Measurements from ENCODE around the gene AUH. TPM values are rescaled to one million over a fixed set of nuclear protein-coding genes. Genes with fewer than 3 reads are reported as not detected.
"Not testable (repeated sequence)": the region's sequence is repeated elsewhere in the genome, so short reads cannot be mapped to it uniquely, and the experiment has no call there.

AUH gene
- total RNA-seq (2014; rRNA removed; shearing (Covaris generic)): 16.0 and 19.9 TPM in 2 replicates
- polyA plus RNA-seq (2014; cell fraction: nucleus; rRNA removed): 15.5 and 28.1 TPM in 2 replicates

- DNase-seq (ENCODE audit: extremely low read depth, low read depth): peak; percentile 72
Observed at GRCh38 chr9:91361291-91362050, at the start of gene AUH. AUH (minus strand) TSS chr9:91361918; CDS start chr9:91361889, 29 bp downstream.

GRCh38 chr9:91411096-91411771, 49.5 kb upstream of the AUH start:
- DNase-seq (ENCODE audit: extremely low read depth, low read depth): no peak

DNA sequence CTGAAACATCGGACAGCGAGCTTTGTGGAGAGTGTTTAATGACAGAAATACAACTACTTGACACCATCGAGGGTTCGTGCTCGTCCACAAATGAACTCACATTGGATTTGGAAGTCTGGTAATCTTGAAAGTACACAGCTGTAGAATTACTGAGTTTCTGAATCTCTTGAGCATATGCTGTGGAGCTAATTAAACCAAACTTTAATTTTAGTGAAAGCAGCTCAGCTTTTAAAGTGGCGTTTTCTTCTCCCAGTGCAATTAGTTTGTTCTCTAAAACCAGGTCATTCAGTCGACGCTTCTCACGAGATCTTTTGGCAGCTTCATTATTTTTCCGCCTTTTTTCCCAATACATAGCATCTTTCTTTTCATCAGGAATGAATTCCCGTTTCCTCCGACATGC, 48.4 kb upstream of the AUH start:
- no peak for DNase-seq (ENCODE audit: extremely low read depth, low read depth)

- no peak for DNase-seq (ENCODE audit: extremely low read depth, low read depth)
Observed at GRCh38 chr9:91408475-91408874, 46.8 kb upstream of the AUH start.

- no peak for DNase-seq (ENCODE audit: extremely low read depth, low read depth)
Observed at GRCh38 chr9:91407580-91408318, 46.0 kb upstream of the AUH start.

GRCh38 chr9:91405343-91406077, 43.8 kb upstream of the AUH start:
- no peak for DNase-seq (ENCODE audit: extremely low read depth, low read depth)

- DNase-seq (ENCODE audit: extremely low read depth, low read depth): no peak
Observed at GRCh38 chr9:91403665-91404543, 42.2 kb upstream of the AUH start.

- DNase-seq (ENCODE audit: extremely low read depth, low read depth): no peak
Observed at GRCh38 chr9:91398926-91399325, 37.2 kb upstream of the AUH start.

- no peak for DNase-seq (ENCODE audit: extremely low read depth, low read depth)
Observed at GRCh38 chr9:91395553-91396471, 34.1 kb upstream of the AUH start.

- peak; percentile 49 for DNase-seq (ENCODE audit: extremely low read depth, low read depth)
Observed at GRCh38 chr9:91395106-91395552, 33.4 kb upstream of the AUH start.

DNA sequence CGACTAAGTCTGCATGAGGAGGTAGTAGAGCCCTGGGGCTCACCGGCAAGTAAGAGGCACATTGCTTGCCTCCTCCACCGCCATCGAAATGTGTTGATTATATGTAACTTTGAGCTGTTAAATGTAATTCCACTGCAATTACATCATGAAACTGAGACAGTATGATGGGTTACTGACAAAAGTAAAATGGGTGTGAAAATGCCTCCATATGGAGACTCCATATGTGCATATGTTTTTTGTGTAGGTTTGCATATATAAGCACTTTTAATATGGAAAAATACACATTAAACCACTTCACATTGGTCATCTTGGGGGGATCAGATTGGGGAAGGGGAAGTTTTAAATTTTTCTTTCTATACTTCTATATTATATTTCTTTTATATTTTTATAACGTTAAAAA, 32.1 kb upstream of the AUH start:
- DNase-seq (ENCODE audit: extremely low read depth, low read depth): no peak

GRCh38 chr9:91392435-91392834, 30.7 kb upstream of the AUH start:
- no peak for DNase-seq (ENCODE audit: extremely low read depth, low read depth)

GRCh38 chr9:91391818-91392217, 30.1 kb upstream of the AUH start:
- DNase-seq (ENCODE audit: extremely low read depth, low read depth): no peak

- no peak for DNase-seq (ENCODE audit: extremely low read depth, low read depth)
Observed at GRCh38 chr9:91391412-91391811, 29.7 kb upstream of the AUH start.

- DNase-seq (ENCODE audit: extremely low read depth, low read depth): not testable (repeated sequence)
Observed at GRCh38 chr9:91389686-91390085, 28.0 kb upstream of the AUH start.

- no peak for DNase-seq (ENCODE audit: extremely low read depth, low read depth)
Observed at GRCh38 chr9:91386765-91387164, 25.0 kb upstream of the AUH start.

DNA sequence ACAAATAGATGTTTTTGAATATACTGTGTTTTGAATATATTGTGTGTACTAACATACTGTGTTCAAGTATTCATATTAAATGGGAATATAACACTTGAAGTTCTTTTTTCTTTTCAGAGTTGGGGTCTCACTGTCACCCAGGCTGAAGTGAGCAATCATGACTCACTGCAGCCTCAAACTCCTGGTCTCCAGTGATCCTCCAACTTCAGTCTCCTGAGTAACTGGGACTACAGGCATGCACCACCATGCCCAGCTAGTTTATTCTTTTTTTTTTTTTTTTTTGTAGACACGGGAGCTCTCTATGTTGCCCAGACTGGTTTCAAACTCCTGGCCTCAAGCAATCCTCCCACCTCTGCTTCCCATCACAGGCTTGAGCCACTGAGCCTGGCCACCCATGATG, 23.2 kb upstream of the AUH start:
- DNase-seq (ENCODE audit: extremely low read depth, low read depth): no peak

DNA sequence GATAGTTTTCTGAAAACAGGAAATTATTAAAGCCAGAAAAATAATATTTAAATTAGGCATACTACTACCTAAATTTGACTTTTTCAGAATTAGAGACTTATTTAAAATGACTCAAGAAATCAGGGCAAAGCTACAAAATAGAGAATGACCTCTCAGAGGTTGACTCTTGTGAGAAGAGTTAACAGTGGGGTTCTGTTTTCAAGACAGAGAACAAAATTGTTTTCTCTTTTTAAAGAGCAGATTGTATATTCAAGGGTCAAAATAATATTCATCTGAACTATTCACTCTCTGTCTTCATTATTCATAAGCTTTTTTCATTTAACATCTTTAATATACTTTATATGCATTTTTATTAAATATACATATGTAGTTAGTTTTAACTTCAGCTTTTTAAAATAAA, 21.9 kb upstream of the AUH start:
- no peak for DNase-seq (ENCODE audit: extremely low read depth, low read depth)

DNA sequence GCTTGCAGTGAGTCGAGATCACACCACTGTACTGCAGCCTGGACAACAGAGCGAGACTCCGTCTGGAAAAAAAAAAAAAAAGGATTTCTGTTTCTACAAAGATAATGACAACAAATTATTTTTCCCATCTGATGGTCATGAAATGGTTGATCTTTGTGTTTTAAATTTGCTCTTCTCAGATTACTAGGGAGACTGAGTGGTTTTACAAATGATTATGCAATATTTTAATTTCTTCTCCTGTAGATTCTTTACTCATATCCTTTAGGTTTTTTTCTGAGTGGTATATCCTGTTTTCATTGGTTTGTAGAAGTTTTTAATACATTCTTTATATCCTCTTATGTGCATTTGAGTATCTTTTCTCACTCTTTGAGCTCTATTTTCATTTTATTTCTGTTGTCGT, 20.6 kb upstream of the AUH start:
- no peak for DNase-seq (ENCODE audit: extremely low read depth, low read depth)

Data from NCI-H460 (cell line).